HG02678 (cell line): ENCODE data around the gene PCYT1B.
A peak's percentile ranks its signal among the peaks of the same experiment; 100 is the strongest.
"Not testable (repeated sequence)": the region's sequence is repeated elsewhere in the genome, so short reads cannot be mapped to it uniquely, and the experiment has no call there.

Experiments used
- ATAC-seq: cut with Tn5 transposase; IDR thresholded peaks from one replicate; pipeline ENCODE4 v1.9.1; 2021; ENCODE audit warnings: mild to moderate bottlenecking, moderate library complexity; ENCODE audit not compliant: unreplicated experiment

PCYT1B gene

DNA sequence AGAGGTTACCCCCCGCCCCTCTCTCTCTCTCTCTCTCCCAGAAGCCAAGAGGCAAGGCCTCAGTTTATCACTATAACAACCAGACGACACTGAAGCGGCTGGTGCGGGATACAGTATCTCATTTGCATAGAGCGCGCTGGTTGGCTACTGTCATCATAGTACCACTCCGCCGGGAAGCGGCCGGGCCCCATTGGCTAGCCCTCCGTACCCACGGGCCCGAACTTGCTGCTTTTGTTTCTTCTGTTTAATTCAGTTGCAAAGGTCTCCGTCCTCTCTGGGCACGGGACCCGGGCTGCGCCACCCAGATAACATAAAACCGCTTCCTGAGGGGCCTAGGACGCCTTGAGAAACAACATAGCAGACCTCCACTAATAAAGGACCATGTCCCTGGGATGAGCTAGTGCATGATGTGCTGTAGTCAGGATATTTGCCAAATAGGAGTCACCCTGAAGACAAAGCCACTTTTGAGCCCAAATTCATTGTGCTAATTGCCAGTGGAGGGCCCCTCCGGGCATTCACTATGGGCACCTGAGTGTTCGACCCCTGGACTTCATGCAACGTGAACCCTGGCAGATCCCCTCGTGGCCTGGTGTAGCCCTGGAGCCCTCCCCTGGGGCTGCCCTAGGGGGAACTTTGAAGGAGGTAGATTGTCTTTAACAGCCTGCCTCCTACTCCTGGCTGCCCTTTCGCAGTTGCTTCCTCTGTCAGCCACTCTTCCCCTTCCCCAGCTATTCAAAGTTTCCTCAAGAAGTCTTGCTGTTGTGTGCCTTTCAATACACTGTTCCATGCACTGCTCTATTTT, at the start of gene PCYT1B:
Gene PCYT1B (minus strand): TSS at position 91 of the 802 bp plus-strand sequence. CDS start 242 bp downstream, outside the sequence.
- peak; percentile 96 for ATAC-seq

DNA sequence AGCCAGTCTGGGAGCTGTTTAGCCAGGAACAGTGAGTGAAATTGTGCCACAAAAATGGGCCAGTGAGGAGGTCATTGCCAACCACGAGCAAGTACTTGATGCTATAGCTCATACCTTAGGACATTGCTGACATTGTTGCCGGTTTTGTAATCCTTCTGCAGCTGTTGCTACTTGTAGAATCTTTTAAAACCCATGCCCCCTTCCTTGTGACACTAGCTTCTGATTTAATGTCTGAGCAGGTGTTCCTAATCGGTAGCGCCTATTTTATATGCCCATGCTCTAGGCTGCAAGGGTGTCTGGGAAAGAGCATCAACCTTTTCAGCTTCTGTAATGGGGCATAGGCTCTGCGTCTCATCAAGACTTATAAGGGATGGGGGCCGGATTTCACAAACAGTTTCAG, 49.1 kb upstream of the PCYT1B start:
- no peak for ATAC-seq

DNA sequence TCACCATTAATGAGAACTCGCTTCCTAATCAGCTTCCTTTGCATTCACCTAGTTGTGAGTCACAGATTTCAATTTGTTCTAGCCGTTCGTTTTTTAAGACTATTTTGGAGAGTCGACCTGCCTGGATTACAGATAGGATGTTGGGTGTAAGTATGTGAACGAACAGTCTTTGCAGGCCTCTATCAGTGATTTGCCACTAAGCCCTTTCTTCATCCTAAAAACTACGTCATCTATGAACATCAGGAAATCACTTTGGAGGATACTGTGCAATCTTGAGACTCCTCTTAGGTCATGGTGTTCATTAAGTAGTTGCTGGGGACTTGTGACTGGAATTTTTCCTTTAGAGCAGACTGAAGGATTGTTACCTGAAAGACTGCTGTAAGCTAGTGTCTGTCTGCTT, 47.7 kb upstream of the PCYT1B start:
- ATAC-seq, result no peak

DNA sequence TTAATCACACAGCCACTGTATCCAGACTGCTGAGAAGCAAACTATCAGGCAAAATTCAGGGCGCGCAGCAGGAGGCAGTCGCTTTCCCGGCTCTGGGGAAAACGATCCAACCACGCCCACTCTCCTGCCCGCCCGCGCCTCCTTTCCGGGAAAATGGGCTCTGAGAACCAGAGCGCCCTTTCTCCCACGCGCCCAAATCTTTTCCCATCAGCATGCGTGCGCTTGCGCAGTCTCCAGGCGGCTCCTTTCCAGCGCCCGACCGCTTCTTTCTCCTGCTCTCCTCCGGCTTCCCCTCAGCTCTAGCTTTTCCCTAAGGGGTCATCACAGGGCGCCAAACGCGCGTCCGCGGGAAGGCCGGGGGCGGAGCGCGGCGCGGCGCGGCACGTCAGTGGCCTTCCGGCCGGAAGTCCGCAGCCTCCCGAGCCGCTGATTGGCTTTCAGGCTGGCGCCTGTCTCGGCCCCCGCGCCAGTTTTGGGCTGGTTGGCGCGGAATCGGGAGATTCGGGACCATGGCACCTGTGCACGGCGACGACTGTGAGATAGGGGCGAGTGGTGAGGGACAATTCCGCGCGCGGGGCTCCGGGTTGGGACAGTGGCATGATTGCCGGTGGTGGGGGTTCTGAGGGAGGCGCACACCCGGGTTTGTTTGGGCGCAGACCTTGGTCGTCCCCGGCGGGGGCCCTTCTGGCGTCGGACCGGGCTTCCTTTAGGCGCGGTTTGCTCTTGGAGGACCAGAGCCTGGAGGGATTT, 46.5 kb upstream of the PCYT1B start, which contains the start of gene POLA1:
Gene POLA1 (plus strand): TSS at position 466 of the 750 bp plus-strand sequence. CDS start 44 bp downstream, at position 510.
- peak; percentile 97 for ATAC-seq

DNA sequence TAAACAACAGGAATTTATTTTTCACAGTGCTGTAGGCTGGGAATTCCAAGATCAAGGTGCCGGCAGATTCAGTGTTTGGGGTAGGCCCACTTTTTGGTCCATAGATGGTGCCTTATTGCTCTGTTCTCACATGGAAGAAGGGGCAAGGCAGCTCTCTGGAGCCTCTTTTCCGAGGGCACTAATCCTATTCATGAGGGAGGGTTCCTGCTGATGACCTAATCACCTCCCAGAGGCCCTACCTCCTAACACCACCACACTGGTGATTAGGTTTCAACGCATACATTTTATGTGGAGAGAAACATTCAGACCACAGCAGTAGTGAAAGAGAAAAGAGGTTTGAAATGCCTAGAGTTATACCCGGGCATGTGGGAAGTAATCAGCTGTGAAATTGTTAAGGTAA, 45.2 kb upstream of the PCYT1B start:
- no peak for ATAC-seq

DNA sequence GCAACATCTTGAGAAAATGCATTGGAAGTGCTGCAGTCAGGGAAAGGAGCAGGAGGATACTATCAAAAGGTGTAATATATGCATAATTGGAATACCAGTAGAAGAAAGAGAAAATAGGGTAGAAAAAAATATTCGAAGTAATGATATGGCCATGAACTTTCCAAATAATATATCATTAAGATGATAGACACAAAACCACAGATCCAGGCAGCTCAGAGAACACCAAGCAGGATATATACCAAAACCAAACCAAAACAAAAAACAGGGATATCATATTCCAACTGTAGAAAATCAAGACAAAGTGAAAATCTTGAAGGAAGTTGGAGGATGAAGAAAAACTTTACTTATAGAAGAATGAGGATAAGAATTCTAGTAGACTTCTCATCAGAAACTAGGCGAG, 36.9 kb upstream of the PCYT1B start:
- ATAC-seq, result no peak

DNA sequence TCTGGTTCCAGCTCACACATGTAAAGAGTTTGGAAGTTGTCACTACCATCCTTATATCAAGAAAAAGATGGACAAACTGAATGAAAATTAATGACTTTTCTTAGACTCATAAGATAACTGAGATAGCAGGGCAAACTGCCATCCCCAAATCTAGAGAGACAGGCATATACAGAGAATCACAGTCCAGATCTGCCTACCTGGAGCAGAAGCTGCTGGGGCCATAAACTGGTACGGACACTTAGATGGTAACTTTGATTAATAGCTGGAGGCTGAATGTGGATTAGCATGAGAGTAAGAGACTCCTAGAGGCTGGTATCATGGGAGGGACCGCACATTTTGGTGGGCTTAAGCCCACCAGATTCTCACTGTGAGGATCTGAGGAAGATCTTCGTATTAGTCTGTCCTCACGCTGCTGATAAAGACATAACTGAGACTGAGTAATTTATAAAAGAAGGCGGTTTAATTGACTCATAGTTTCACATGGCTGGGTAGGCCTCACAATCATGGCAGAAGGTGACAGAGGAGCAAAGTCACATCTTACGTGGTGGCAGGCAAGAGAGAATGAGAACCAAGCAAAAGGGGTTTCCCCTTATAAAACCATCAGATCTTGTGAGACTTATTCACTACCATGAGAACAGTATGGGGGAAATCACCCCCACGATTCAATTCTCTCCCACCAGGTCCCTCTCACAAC, 35.7 kb upstream of the PCYT1B start:
- no peak for ATAC-seq

DNA sequence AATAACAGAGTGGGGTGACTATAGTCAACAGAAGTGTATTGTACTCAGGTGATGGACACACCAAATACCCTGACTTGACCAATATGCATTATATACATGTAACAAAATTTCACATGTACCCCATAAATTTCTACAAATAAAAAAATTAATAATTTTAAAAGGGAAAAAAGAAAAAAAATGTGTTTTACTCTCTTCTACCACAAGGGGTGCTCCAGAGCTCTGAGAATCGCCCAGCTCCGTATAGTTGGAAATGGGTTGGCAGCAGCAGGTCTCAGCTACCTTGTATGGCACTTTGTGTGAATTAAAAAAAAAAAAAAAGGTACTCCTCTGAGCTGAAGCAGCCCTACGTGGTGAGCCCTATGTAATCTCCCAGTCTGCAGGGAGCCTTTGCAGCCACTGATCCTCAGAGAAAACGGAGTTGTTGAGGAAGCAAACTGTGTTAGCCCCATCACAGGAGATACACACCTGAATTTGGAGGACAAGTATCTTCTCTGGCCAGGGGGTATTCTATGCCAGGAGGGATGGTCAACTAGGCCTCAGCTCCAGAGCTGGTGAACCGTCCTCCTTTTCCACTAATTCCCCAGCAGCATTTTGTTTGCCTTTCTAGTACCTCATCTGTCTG, 29.4 kb upstream of the PCYT1B start:
- no peak for ATAC-seq

DNA sequence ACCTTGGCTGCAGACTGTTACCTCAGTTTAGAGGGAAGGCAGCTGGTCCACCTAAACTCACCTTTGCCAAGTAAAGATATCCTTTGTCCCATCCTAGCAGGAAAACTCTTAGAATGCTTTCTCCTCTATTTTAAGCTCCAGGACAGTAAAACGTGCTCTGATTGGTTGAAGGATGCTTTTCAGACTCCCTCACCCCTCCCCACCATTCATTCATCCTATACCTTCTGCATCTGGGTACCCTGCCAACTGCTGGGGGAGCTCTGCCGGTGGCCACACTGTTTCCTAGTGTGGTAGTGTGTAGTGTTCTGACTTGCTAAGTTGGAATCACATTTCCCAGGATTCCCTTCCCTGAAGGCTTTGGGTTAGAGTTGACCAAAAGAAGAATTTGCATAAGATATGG, 26.3 kb upstream of the PCYT1B start:
- no peak for ATAC-seq

DNA sequence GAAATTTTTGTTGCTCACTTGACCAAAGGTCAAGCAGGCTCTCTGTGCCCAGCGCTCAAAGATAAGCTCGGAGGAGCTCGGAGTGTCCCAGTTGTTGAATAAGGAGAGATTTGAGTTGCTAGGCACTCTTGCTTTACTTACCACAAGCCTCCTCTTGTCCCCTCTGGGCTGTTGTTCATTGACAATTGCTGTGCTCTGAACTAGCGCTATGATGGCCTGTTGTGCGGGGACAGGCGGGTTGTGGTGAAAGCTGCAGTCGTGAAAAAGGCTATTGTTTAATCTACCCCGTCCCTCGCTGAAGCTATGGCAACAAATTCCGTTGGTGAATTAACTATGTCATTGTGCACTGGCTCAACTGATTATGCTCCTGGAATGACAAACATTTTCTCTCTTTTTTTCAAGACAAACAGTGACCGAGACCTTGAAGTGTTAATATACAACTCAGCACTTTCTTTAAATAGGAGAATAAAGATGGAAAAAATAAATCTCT, 25.6 kb upstream of the PCYT1B start:
- no peak for ATAC-seq

DNA sequence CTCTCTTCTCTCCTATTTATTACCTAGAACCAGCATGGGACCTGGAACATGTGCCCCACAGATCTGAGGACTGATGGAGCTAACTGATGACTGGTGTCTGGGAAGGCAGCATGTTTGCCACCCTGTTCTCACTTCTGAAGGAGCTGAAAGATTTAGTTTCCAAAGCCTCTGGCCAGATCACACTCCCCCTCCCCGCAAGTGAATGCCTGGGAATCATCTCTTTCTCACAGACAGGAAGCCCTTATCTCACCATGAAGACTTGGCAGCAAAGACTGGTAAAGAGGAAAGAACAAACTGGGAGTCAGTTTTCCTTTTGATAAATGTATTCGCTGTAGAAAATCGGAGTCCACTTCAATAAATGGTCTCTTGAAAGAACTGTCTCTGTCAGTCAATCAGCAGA, 21.0 kb upstream of the PCYT1B start:
- no peak for ATAC-seq

DNA sequence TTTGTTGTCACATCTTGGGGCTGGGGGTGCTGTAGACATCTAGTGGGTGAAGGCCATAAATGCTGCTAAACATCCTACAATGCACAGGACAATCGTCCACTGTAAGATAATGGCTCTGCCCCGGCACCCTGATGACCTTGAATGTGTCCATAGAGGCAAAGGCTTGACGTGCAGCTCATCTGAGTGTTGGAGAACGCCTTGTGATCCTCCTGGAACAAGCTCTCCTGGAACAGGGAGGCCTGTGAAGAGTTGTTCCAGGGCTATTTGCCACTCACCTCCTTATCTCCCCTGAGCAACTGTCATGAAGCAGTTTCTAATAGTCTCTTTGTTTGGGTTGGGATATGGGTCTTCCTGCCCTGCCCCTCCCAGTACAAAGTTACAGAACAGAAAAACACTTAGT, 15.2 kb upstream of the PCYT1B start:
- no peak for ATAC-seq

DNA sequence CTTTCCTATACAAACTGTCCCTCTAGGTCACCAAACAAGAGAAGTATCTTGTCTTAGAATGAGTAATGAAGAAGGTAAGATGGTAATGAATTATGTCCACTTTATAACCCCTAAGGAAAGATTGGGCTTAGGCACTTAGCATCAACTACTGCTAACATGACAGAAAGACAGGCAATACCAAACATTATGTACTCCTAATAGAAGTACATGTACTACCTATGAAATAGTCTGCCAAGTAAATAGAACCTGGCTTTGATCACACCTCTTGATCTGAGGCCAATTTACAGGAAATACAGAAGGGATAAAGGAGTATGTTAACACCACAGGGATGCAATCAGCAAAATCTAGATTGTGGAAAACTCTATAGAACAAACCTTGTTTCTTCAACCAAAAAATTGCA, 14.1 kb upstream of the PCYT1B start:
- ATAC-seq, result no peak

DNA sequence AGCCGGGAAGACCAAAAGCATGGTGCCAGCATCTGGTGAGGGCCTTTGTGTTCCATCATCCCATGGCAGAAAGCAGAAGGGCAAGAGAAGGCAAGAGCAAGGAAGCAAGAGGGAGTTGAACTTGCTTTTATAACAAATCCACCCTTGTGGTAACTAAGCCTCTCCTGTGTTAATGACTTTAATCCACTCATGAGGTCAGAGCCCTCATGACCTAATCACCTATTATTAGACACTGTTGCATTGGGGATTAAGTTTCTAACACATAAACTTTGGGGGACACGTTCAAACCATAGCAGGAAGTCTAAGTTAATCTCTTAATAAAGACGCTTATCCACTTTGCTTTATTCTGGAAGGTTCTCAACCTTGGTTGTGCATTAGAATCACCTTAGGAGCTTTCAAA, 12.5 kb upstream of the PCYT1B start:
- ATAC-seq, result no peak

DNA sequence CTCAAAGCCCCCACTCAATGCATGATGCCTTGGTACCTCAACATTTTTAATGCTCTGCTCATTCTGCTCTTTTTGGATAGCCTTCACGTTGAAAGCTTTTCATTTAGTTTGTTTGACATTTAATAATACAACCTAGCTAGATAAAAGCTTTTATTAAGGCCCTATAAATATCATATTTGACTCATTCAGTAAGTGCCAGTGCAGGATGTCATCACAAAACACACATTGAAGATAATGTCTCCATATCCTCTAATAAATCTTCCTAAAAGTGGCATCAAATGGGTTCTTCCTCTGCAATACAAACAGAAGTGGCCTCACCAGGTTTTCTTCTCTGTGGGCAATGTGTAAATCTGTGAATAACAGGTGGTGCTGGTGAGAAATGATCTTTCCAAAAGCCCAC, 12.0 kb upstream of the PCYT1B start:
- no peak for ATAC-seq

DNA sequence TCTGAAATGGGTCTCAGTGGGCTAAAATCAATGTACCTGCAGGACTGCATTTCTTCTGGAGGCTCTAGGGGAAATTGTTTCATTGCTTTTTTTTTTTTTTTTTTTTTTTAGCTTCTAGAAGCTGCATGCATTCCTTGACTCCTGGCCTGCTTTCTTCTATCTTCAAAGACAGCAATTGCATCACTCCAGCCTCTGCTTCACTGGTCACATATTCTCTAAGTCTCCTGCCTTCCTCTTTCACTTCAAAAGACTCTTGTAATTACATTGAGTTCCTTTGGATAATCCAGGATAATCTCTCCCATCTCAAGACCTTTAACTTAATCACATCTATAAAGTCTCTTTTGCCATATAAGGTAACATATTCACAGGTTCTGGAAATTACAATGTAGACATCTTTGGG, 11.3 kb upstream of the PCYT1B start:
- no peak for ATAC-seq

DNA sequence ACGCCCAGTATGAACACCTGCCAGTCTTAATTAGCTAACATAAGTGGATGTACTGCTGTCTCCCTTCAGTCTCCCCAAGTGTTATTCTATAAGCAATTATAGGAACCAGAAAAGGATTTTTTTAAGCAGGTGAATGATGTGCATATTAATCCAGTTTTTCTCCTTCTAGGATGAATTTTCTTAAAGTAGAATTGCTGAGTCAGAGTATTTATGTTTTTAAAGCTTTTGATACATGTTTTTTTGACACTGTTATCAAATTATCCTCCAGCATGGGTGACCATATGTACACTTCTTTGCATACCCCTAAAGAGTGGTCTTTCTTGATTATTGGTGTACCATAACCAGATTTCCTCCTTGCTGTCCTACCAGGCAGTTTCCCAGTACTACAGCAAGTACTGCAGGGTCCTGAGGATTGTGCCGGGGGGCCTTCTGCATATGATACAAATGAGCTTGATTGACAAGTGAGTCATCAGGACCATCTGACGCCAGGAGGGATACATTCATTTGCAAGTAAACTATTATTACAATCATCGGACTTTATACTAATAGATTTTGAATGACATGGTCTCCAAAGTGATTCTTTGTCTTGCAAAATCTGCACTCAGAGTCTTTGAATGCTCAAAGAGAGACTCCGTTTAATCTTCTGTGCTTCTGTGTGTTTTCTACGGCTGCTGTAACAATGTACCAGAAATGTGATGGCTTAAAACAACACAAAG, 10.7 kb upstream of the PCYT1B start:
- ATAC-seq, result no peak

DNA sequence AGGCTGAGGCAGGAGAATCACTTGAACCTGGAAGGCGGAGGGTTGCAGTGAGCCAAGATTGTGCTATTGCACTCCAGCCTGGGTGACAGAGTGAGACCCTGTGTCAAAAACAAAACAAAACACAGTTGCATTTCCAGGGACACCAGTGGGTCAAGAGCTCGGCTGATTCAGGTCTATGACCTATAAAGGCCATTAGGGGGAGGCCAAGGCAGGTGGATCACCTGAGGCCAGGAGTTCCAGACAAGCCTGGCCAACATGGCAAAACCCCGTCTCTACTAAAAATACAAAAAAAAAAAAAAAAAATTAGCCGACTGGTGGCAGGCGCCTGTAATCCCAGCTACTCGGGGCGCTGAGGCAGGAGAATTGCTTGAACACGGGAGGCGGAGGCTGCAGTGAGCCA, 8.5 kb upstream of the PCYT1B start:
- not testable (repeated sequence) for ATAC-seq

DNA sequence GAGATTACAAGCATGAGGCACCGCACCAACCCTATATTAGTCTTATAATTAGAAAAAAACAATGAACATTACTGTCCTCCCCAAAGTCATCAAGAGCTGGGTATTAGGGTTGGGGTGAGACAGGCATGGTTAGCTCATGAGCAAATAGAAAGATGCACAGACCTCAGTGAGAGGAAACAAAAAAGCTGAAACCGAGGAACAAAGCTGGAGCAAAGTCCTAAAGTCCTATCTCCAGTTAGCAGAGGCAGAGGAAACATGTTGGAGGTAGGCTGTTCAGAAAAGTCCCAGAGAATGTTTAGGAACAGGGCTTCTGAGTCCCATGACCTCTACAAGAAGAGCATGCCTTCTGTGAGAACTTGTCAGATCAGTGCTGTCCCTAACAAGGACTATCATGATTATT, 4.6 kb upstream of the PCYT1B start:
- ATAC-seq, result no peak

DNA sequence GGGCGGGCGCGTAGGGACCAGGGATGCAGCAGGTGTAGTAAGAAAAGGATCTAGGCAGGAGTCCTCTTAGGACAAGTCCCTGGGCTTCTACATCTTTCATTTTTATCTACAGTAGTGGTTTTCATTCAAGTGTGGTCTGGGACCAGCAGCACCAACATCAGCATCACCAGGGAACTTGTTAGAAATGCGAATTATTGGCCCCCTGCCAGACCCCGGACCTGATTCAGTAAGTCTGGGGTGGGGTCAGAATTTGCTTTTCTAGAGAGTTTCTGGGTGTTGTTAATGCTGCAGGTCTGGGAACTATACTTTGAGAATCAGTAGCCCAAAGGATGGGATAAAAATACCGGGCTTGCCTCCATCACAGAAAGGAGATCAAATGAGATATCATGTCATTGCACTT, 1.3 kb upstream of the PCYT1B start:
- ATAC-seq, result no peak
